Neuron (in vitro differentiated cells): ENCODE measurements around the gene LGALS9.
"Not testable (repeated sequence)": the region's sequence is repeated elsewhere in the genome, so short reads cannot be mapped to it uniquely, and the experiment has no call there.

Experiments used
- H2AFZ ChIP-seq: one replicate; pipeline ENCODE4 v1.6.1; 2013; ENCODE audit warnings: low read depth, mild to moderate bottlenecking, inconsistent platforms, low read length, moderate library complexity
- H3K27me3 ChIP-seq: one replicate; pipeline ENCODE4 v1.6.1; 2013; ENCODE audit warnings: low read length; ENCODE audit not compliant: insufficient read depth
- H3K36me3 ChIP-seq: one replicate; pipeline ENCODE4 v1.6.1; 2013; ENCODE audit warnings: low read length; ENCODE audit not compliant: insufficient read depth
- H3K4me1 ChIP-seq: one replicate; pipeline ENCODE4 v1.6.1; 2013; ENCODE audit warnings: low read length; ENCODE audit not compliant: insufficient read depth
- H3K4me3 ChIP-seq: 2 replicates; pipeline ENCODE4 v1.5.1; 2013; ENCODE audit warnings: mild to moderate bottlenecking, low read length, moderate library complexity
- H3K9me3 ChIP-seq: one replicate; pipeline ENCODE4 v1.6.1; 2013; ENCODE audit warnings: low read length

The LGALS9 gene

GRCh38 chr17:27654654-27655524 is 23.9 kb downstream of the LGALS9 start:
- Histone ChIP-seq H3K36me3 (no peaks in the 10 kb centered on the region), H3K27me3 (no peaks in the 10 kb centered on the region), H3K4me3 (no peak overlapping the region), H3K4me1 (no peaks in the 10 kb centered on the region), H3K9me3 (no peaks in the 10 kb centered on the region), H2AFZ (no peak overlapping the region)

GRCh38 chr17:27655525-27656111 is 24.6 kb downstream of the LGALS9 start:
- H3K4me1 ChIP-seq, H3K4me3 ChIP-seq, H3K36me3 ChIP-seq, H3K9me3 ChIP-seq, H3K27me3 ChIP-seq, H2AFZ ChIP-seq: not testable (repeated sequence)

- not testable (repeated sequence) for H3K9me3 ChIP-seq, H2AFZ ChIP-seq, H3K4me3 ChIP-seq, H3K36me3 ChIP-seq, H3K27me3 ChIP-seq, H3K4me1 ChIP-seq
Observed at GRCh38 chr17:27656620-27657019, 25.6 kb downstream of the LGALS9 start.

- Histone ChIP-seq H3K4me1 (no peaks in the 10 kb centered on the region), H3K27me3 (peaks cover 3% of the 10 kb centered on the region), H3K9me3 (no peaks in the 10 kb centered on the region), H3K36me3 (no peaks in the 10 kb centered on the region), H2AFZ (no peak overlapping the region), H3K4me3 (no peak overlapping the region)
Observed at GRCh38 chr17:27657620-27658019, 26.6 kb downstream of the LGALS9 start.

GRCh38 chr17:27659683-27660082 is 28.7 kb downstream of the LGALS9 start:
- H3K4me3 ChIP-seq: no peak overlapping the region
- no peaks in the 10 kb centered on the region for H3K36me3 ChIP-seq
- H3K27me3 ChIP-seq: peaks cover 3% of the 10 kb centered on the region
- no peaks in the 10 kb centered on the region for H3K4me1 ChIP-seq
- H3K9me3 ChIP-seq: no peaks in the 10 kb centered on the region
- no peak overlapping the region for H2AFZ ChIP-seq

- Histone ChIP-seq H3K36me3 (no peaks in the 10 kb centered on the region), H3K4me1 (no peaks in the 10 kb centered on the region), H3K27me3 (peaks cover 3% of the 10 kb centered on the region), H3K4me3 (no peak overlapping the region), H3K9me3 (no peaks in the 10 kb centered on the region), H2AFZ (no peak overlapping the region)
Observed at GRCh38 chr17:27660436-27660835, 29.4 kb downstream of the LGALS9 start.

- H3K4me3 ChIP-seq: no peak overlapping the region
- no peaks in the 10 kb centered on the region for H3K9me3 ChIP-seq
- no peaks in the 10 kb centered on the region for H3K36me3 ChIP-seq
- H2AFZ ChIP-seq: no peak overlapping the region
- H3K4me1 ChIP-seq: no peaks in the 10 kb centered on the region
- H3K27me3 ChIP-seq: peaks cover 3% of the 10 kb centered on the region
Observed at GRCh38 chr17:27663936-27664605, 33.1 kb downstream of the LGALS9 start.

- Histone ChIP-seq H3K9me3 (no peaks in the 10 kb centered on the region), H2AFZ (no peak overlapping the region), H3K27me3 (peaks cover 3% of the 10 kb centered on the region), H3K4me1 (no peaks in the 10 kb centered on the region), H3K4me3 (no peak overlapping the region), H3K36me3 (no peaks in the 10 kb centered on the region)
Observed at GRCh38 chr17:27664606-27664965, 33.6 kb downstream of the LGALS9 start.

GRCh38 chr17:27665549-27665948 is 34.6 kb downstream of the LGALS9 start:
- Histone ChIP-seq H2AFZ (no peak overlapping the region), H3K9me3 (no peaks in the 10 kb centered on the region), H3K4me3 (no peak overlapping the region), H3K36me3 (no peaks in the 10 kb centered on the region), H3K27me3 (peaks cover 3% of the 10 kb centered on the region), H3K4me1 (no peaks in the 10 kb centered on the region)

- H2AFZ ChIP-seq, H3K4me3 ChIP-seq, H3K4me1 ChIP-seq, H3K9me3 ChIP-seq, H3K36me3 ChIP-seq, H3K27me3 ChIP-seq: not testable (repeated sequence)
Observed at GRCh38 chr17:27666270-27666669, 35.3 kb downstream of the LGALS9 start.

GRCh38 chr17:27666831-27667560 is 36.0 kb downstream of the LGALS9 start:
- no peaks in the 10 kb centered on the region for H3K27me3 ChIP-seq
- H3K4me3 ChIP-seq: no peak overlapping the region
- no peaks in the 10 kb centered on the region for H3K36me3 ChIP-seq
- H3K9me3 ChIP-seq: no peaks in the 10 kb centered on the region
- no peaks in the 10 kb centered on the region for H3K4me1 ChIP-seq
- H2AFZ ChIP-seq: no peak overlapping the region

GRCh38 chr17:27667656-27668487 is 36.9 kb downstream of the LGALS9 start:
- H3K36me3 ChIP-seq: no peaks in the 10 kb centered on the region
- H3K9me3 ChIP-seq: no peaks in the 10 kb centered on the region
- no peak overlapping the region for H2AFZ ChIP-seq
- H3K27me3 ChIP-seq: peaks cover 2% of the 10 kb centered on the region
- H3K4me1 ChIP-seq: no peaks in the 10 kb centered on the region
- H3K4me3 ChIP-seq: no peak overlapping the region
